HEK293 (cell line): Measurements from ENCODE around the gene TEX9.

ENCODE experiments used
- CTCF ChIA-PET: fragments of 350-600 bp; formaldehyde crosslinking; extraction: SDS; loops from one replicate; lab custom pipeline; 2021; ENCODE audit warnings: antibody characterized with exemption; lab: Yijun Ruan, JAX
- POLR2A ChIA-PET: fragments of 300-600 bp; formaldehyde crosslinking; extraction: SDS; loops from one replicate; lab custom pipeline; 2020; ENCODE audit warnings: antibody characterized with exemption, inconsistent platforms; lab: Yijun Ruan, JAX
- H3K27ac ChIP-seq: fragments of 200-500 bp; sonication (Bioruptor generic); 2 replicates; pipeline ENCODE4 v1.5.1; 2014; ENCODE audit warnings: low read depth, low read length, control low read depth, inconsistent platforms; ENCODE audit errors: extremely low read depth
- H3K36me3 ChIP-seq, 2 experiments: fragments of 200-500 bp in 1 of 2; sonication (Bioruptor generic) in 1 of 2; 1 replicate in 1 of 2; 2 replicates in 1 of 2; pipeline ENCODE4 v1.5.1; 2014 to 2017; ENCODE audit warnings: inconsistent platforms in 2 of 2, low read length in 2 of 2; ENCODE audit not compliant: control insufficient read depth in 2 of 2, insufficient read depth in 1 of 2
- H3K4me1 ChIP-seq: fragments of 200-500 bp; sonication (Bioruptor generic); 2 replicates; pipeline ENCODE4 v1.5.1; 2014; ENCODE audit warnings: mild to moderate bottlenecking, low read length, inconsistent platforms; ENCODE audit not compliant: control insufficient read depth, insufficient read depth
- H3K4me3 ChIP-seq: 2 replicates; pipeline ENCODE4 v1.5.1; 2011; ENCODE audit warnings: low read depth, mild to moderate bottlenecking, control low read depth, low read length, moderate library complexity
- H3K9me3 ChIP-seq: fragments of 200-500 bp; sonication (Bioruptor generic); 2 replicates; pipeline ENCODE4 v1.5.1; 2014; ENCODE audit warnings: low read depth, low read length, inconsistent platforms; ENCODE audit not compliant: control insufficient read depth, insufficient read depth
- PRDM10 ChIP-seq: fragments of 450-650 bp; formaldehyde crosslinking; IDR thresholded peaks from 2 replicates; pipeline ENCODE4 v1.5.1; 2016; ENCODE audit warnings: missing biosample characterization, missing genetic modification characterization
- PRDM2 ChIP-seq: fragments of 450-650 bp; formaldehyde crosslinking; IDR thresholded peaks from 2 replicates; pipeline ENCODE4 v1.5.1; 2016; ENCODE audit warnings: missing biosample characterization, missing genetic modification characterization, borderline replicate concordance
- SALL2 ChIP-seq: fragments of 450-650 bp; formaldehyde crosslinking; IDR thresholded peaks from 2 replicates; pipeline ENCODE4 v1.5.0; 2017; ENCODE audit warnings: missing biosample characterization, mild to moderate bottlenecking, missing genetic modification characterization, borderline replicate concordance
- SP2 ChIP-seq: fragments of 450-650 bp; formaldehyde crosslinking; IDR thresholded peaks from 2 replicates; pipeline ENCODE4 v1.5.1; 2016; ENCODE audit warnings: missing biosample characterization, missing genetic modification characterization
- ZIC2 ChIP-seq: fragments of 450-650 bp; formaldehyde crosslinking; IDR thresholded peaks from 2 replicates; pipeline ENCODE4 v1.5.1; 2016; ENCODE audit warnings: missing biosample characterization, missing genetic modification characterization
- ZNF10 ChIP-seq: fragments of 450-650 bp; formaldehyde crosslinking; IDR thresholded peaks from 2 replicates; pipeline ENCODE4 v1.5.1; 2017; ENCODE audit warnings: missing biosample characterization, missing genetic modification characterization
- ZNF146 ChIP-seq: fragments of 450-650 bp; formaldehyde crosslinking; IDR thresholded peaks from 2 replicates; pipeline ENCODE4 v1.5.1; 2016; ENCODE audit warnings: missing biosample characterization, missing genetic modification characterization
- ZNF311 ChIP-seq: fragments of 450-650 bp; formaldehyde crosslinking; IDR thresholded peaks from 2 replicates; pipeline ENCODE4 v1.5.1; 2017; ENCODE audit warnings: missing biosample characterization, missing genetic modification characterization, borderline replicate concordance
- ZNF341 ChIP-seq: fragments of 450-650 bp; formaldehyde crosslinking; IDR thresholded peaks from 2 replicates; pipeline ENCODE4; 2016; ENCODE audit warnings: low read depth, missing biosample characterization, missing genetic modification characterization
- ZNF391 ChIP-seq: fragments of 450-650 bp; formaldehyde crosslinking; IDR thresholded peaks from 2 replicates; pipeline ENCODE4 v1.5.1; 2016; ENCODE audit warnings: low read depth, missing biosample characterization, missing genetic modification characterization, borderline replicate concordance
- ZNF398 ChIP-seq: fragments of 450-650 bp; formaldehyde crosslinking; IDR thresholded peaks from 2 replicates; pipeline ENCODE4 v1.5.1; 2017; ENCODE audit warnings: missing biosample characterization, missing genetic modification characterization
- ZNF518A ChIP-seq: fragments of 450-650 bp; formaldehyde crosslinking; conservative IDR thresholded peaks from 2 replicates; pipeline ENCODE4 v1.5.1; 2016; ENCODE audit warnings: low read depth, missing biosample characterization, missing genetic modification characterization
- ZNF791 ChIP-seq: fragments of 450-650 bp; formaldehyde crosslinking; IDR thresholded peaks from 2 replicates; pipeline ENCODE4 v1.5.1; 2016; ENCODE audit warnings: missing biosample characterization, missing genetic modification characterization

The TEX9 gene

GRCh38 chr15:56460071-56460470 is 94.8 kb downstream of the TEX9 start (continued):
- TF ChIP-seq ZNF391 (tag by site-specific recombination) (no peak), ZNF791 (tag by site-specific recombination) (no peak), PRDM2 (no peak), ZNF311 (tag by site-specific recombination) (no peak), PRDM10 (no peak), ZNF146 (no peak), SP2 (tag by site-specific recombination) (no peak), SALL2 (no peak)

- ChIA-PET POLR2A (no interaction called here), CTCF (no interaction called here)
- no peaks in the 10 kb centered on the region for H3K9me3 ChIP-seq
- peaks cover 0 to 8% of the 10 kb centered on the region in 2 experiments; a peak in 1 of 3 replicates for H3K36me3 ChIP-seq
- TF ChIP-seq ZNF10 (tag by site-specific recombination) (peak; percentile 95), ZNF398 (tag by site-specific recombination) (no peak), ZNF341 (tag by site-specific recombination) (no peak)
- H3K4me1 ChIP-seq: no peaks in the 10 kb centered on the region
- H3K4me3 ChIP-seq: no peak overlapping the region
- H3K27ac ChIP-seq: no peak overlapping the region
These were observed 95.7 kb downstream of the TEX9 start for GRCh38 chr15:56460947-56461346.

GRCh38 chr15:56464893-56465520 is 99.8 kb downstream of the TEX9 start, which contains the start of gene MNS1:
Gene MNS1, minus strand, starts transcription at chr15:56465137. Its CDS starts 165 bp downstream, at chr15:56464972.
- Histone ChIP-seq H3K4me1 (no peaks in the 10 kb centered on the region), H3K27ac (no peak within 1 kb of the TSS), H3K9me3 (no peaks in the 10 kb centered on the region), H3K4me3 (peak within 1 kb of the TSS; percentile 45), H3K36me3 (peaks cover 0 to 2% of the 10 kb centered on the region in 2 experiments; a peak in 1 of 3 replicates)
- ChIA-PET CTCF (interaction anchor here (0.6 kb wide), 1 partner anchor 309 kb away, joined by 3 read pairs; no protein-coding TSS in a partner anchor), POLR2A (interaction anchor here (0.7 to 0.8 kb wide), 2 partner anchors 213 to 228 kb away, joined by 3 read pairs; no protein-coding TSS in a partner anchor)
- TF ChIP-seq ZIC2 (peak; percentile 72), ZNF518A (peak; percentile 61)
